GM12878 (cell line): Measurements from ENCODE around the gene SLC22A4. TPM values are rescaled to one million over a fixed set of nuclear protein-coding genes. Genes with fewer than 3 reads are reported as not detected.

Source experiments
- BACH1 ChIP-seq: fragments of 450-650 bp; IDR thresholded peaks from 2 replicates; pipeline ENCODE4 v1.6.1; 2017; ENCODE audit warnings: mild to moderate bottlenecking, borderline replicate concordance
- CREM ChIP-seq: IDR thresholded peaks from 2 replicates; pipeline ENCODE4 v1.6.1; 2014; ENCODE audit warnings: antibody characterized with exemption, low read depth
- CTCF ChIP-seq, 3 experiments: IDR thresholded peaks in 2 of 3; conservative IDR thresholded peaks in 1 of 3; 2 replicates each; pipeline ENCODE4 v1.5.1; 2011; ENCODE audit warnings: low read depth in 3 of 3, low read length in 3 of 3, mild to moderate bottlenecking in 3 of 3, control low read depth in 2 of 3, moderate library complexity in 2 of 3, inconsistent platforms in 1 of 3, mixed read lengths in 1 of 3; ENCODE audit not compliant: control insufficient read depth in 2 of 3, insufficient read depth in 1 of 3; ENCODE audit errors: extremely low read depth in 1 of 3
- EED ChIP-seq: sonication (generic); IDR thresholded peaks from 2 replicates; pipeline ENCODE4 v1.6.1; 2016; ENCODE audit warnings: antibody characterized with exemption, low read depth
- EGR1 ChIP-seq, 2 experiments: IDR thresholded peaks; 1 replicate in 1 of 2; 2 replicates in 1 of 2; pipeline ENCODE4 v1.6.1; 2011 to 2012; ENCODE audit warnings: low read depth in 2 of 2, low read length in 2 of 2, borderline replicate concordance in 1 of 2, mild to moderate bottlenecking in 1 of 2, moderate library complexity in 1 of 2
- HDGF ChIP-seq: fragments of 450-650 bp; IDR thresholded peaks from 2 replicates; pipeline ENCODE4 v1.6.1; 2016; ENCODE audit warnings: antibody characterized with exemption
- IKZF2 ChIP-seq, 2 experiments: fragments of 450-650 bp; IDR thresholded peaks; 2 replicates each; pipeline ENCODE4 v1.6.1; 2017; ENCODE audit warnings: mild to moderate bottlenecking in 2 of 2, moderate library complexity in 2 of 2
- IRF3 ChIP-seq: fragments of 450-650 bp; IDR thresholded peaks from 2 replicates; pipeline ENCODE4 v1.6.1; 2014; ENCODE audit warnings: mild to moderate bottlenecking
- IRF5 ChIP-seq: fragments of 450-650 bp; IDR thresholded peaks from 2 replicates; pipeline ENCODE4 v1.6.1; 2017; ENCODE audit warnings: borderline replicate concordance
- JUND ChIP-seq: IDR thresholded peaks from 2 replicates; pipeline ENCODE4 v1.6.1; 2012; ENCODE audit warnings: low read depth, mild to moderate bottlenecking, low read length, improper control_type of control experiment, moderate library complexity
- NBN ChIP-seq: fragments of 450-650 bp; IDR thresholded peaks from 2 replicates; pipeline ENCODE4 v1.6.1; 2016
- NFYA ChIP-seq: IDR thresholded peaks from 2 replicates; pipeline ENCODE4 v1.6.1; 2011; ENCODE audit warnings: low read depth, mild to moderate bottlenecking, low read length, improper control_type of control experiment, borderline replicate concordance
- NKRF ChIP-seq: fragments of 450-650 bp; conservative IDR thresholded peaks from 2 replicates; pipeline ENCODE4 v1.6.1; 2017; ENCODE audit warnings: mild to moderate bottlenecking, moderate library complexity
- POLR2A ChIP-seq: IDR thresholded peaks from 2 replicates; pipeline ENCODE4 v1.6.1; 2011; ENCODE audit warnings: low read depth, mild to moderate bottlenecking, low read length
- POLR2AphosphoS5 ChIP-seq: IDR thresholded peaks from 2 replicates; pipeline ENCODE4 v1.6.1; 2011; ENCODE audit warnings: mild to moderate bottlenecking, low read length, inconsistent platforms
- RCOR1 ChIP-seq: conservative IDR thresholded peaks from 2 replicates; pipeline ENCODE4 v1.6.1; 2012; ENCODE audit warnings: low read depth, low read length, improper control_type of control experiment
- RUNX3 ChIP-seq: IDR thresholded peaks from 2 replicates; pipeline ENCODE4 v1.6.1; 2012; ENCODE audit warnings: low read length, inconsistent platforms
- ZBED1 ChIP-seq: IDR thresholded peaks from 2 replicates; pipeline ENCODE4 v1.6.1; 2016; ENCODE audit warnings: borderline replicate concordance
- ZNF217 ChIP-seq: fragments of 450-650 bp; IDR thresholded peaks from 2 replicates; pipeline ENCODE4 v1.6.1; 2017; ENCODE audit warnings: antibody characterized with exemption, mild to moderate bottlenecking
- ZNF274 ChIP-seq: IDR thresholded peaks from one replicate; pipeline ENCODE4 v1.8.0; 2011; ENCODE audit not compliant: insufficient read length, insufficient read depth
- polyA plus RNA-seq, 11 experiments: library from polyadenylated mRNA; depleted of rRNA in 4 of 11; unstranded in 6 of 11; stranded (reverse) in 5 of 11; fragments of >200 nt; fragmentation: Nextera tagmentation in 4 of 11; fragmentation: Illumina TruSeq in 1 of 11; extraction: Ambion mirVana in 4 of 11; extraction: Trizol in 1 of 11; gene quantifications; 1 replicate in 1 of 11; 2 replicates in 10 of 11; pipeline versions ENCODE4 v1.2.1 to v1.2.3, GENCODE V29; 2011 to 2016; ENCODE audit warnings: inconsistent platforms in 2 of 11, missing spikeins in 2 of 11, low read depth in 1 of 11
- total RNA-seq, 4 experiments: library from RNA; depleted of rRNA in 3 of 4; stranded (reverse); fragments of >200 nt in 3 of 4; fragmentation: Illumina TruSeq in 1 of 4; extraction: Trizol in 1 of 4; gene quantifications; 2 replicates each; pipeline versions ENCODE4 v1.2.1 to v1.2.3, GENCODE V29; 2013 to 2021

Gene SLC22A4
- total and polyA plus RNA-seq, 10 of the 15 experiments (the other 5 are each of a cell fraction or from before 2014, with no cell fraction given) = 0.04 to 0.61 (median 0.10) TPM; not detected in 2

GRCh38 chr5:132293066-132293991 is 865 bp upstream of the SLC22A4 start (continued):
- TF ChIP-seq IKZF2 (IDR thresholded peaks at IDR 0.05) (peak; percentile 44 to 52; a peak in 2 of 4 replicates), CTCF (IDR thresholded peaks at IDR 0.05 in 2 of 3, conservative IDR thresholded peaks at IDR 0.05 in 1 of 3; ENCODE audit: control insufficient read depth in 2 of 3, extremely low read depth in 1 of 3, insufficient read depth in 1 of 3, low read depth in 3 of 3, low read length in 3 of 3) (peak in 2 of 3 experiments; percentile 10 to 18; a peak in 2 of 6 replicates), CREM (peak; percentile 44; the same call in 1 of the 2 replicates), BACH1 (peak; percentile 11; the same call in 1 of the 2 replicates), EED (peak; percentile 40), NFYA (no peak), JUND (peak; percentile 31; the same call in 1 of the 2 replicates), NBN (0 out of 2 replicates have a peak, but pooled peaks have one; percentile 51), POLR2A (peak; percentile 60; the same call in 1 of the 2 replicates), ZNF274 (no peak), EGR1 (IDR thresholded peaks at IDR 0.05; ENCODE audit: borderline replicate concordance in 1 of 2, low read depth in 2 of 2, low read length in 2 of 2) (peak in 1 of 2 experiments; percentile 88; a peak in 2 of 3 replicates), RUNX3 (peak; percentile 37; the same call in 1 of the 2 replicates), NKRF (peak; percentile 41; the same call in 1 of the 2 replicates), HDGF (no peak; the same call in 1 of the 2 replicates), ZBED1 (no peak), IRF5 (no peak), ZNF217 (0 out of 2 replicates have a peak, but pooled peaks have one; percentile 19), IRF3 (no peak), POLR2AphosphoS5 (0 out of 2 replicates have a peak, but pooled peaks have one; percentile 45), RCOR1 (no peak)
- TF ChIP-seq, all 136 proteins: peak for 24
